Measurements from ENCODE around the gene RBM4. TPM values are rescaled to one million over a fixed set of nuclear protein-coding genes. Genes with fewer than 3 reads are reported as not detected.

The RBM4 gene
- total and polyA plus RNA-seq, 2 donors (not counting 1 experiment from before 2014, with no cell fraction given), result 125 to 199 TPM

DNA sequence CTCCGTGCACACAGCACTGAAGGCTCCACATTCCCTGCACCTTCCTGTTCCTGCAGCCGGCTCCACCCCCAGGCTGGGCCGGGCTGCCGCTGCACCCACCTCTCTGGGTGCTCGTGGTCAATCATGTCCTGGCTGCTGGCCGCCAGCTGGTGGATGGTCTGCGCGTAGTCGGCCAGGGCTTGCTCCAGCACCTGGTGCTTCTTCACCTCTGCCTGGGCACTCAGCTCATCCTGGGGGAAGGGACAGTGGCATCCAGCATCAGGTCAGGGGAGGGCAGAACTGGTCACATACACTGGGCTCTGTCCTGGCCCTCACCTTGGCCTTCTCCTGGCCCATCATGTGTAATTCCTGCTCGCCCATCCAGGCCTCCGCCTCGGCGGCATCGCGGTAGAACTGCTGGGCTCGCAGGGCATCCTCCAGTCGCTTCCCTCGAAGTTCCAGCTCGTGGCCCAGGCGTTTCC is 54.4 kb downstream of the RBM4 start:
- Histone ChIP-seq H3K4me3 (ENCODE audit: control extremely low read depth in 1 of 5, extremely low read depth in 1 of 5, insufficient read depth in 1 of 5, low read depth in 2 of 5, low read length in 4 of 5) (no peak overlapping the region), H3K36me3 (replicated peaks in 1 of 2; ENCODE audit: control extremely low read depth in 1 of 2, control insufficient read depth in 1 of 2, extremely low read depth in 1 of 2, insufficient read depth in 2 of 2, low read length in 1 of 2) (no peaks in the 10 kb centered on the region), H3K4me1 (ENCODE audit: control insufficient read depth in 2 of 2, insufficient read depth in 2 of 2, low read length in 2 of 2) (peaks cover 3 to 5% of the 10 kb centered on the region in 2 donors), H3K9ac (ENCODE audit: low read length) (no peak overlapping the region), H3K27ac (ENCODE audit: low read length in 2 of 2) (no peak overlapping the region), H3K9me3 (ENCODE audit: control extremely low read depth in 1 of 3, control insufficient read depth in 2 of 3, insufficient read depth in 1 of 3, low read length in 2 of 3) (no peaks in the 10 kb centered on the region), H3K4me2 (replicated peaks; ENCODE audit: low read depth, low read length, poor library complexity, severe bottlenecking) (no peak overlapping the region), H3K27me3 (replicated peaks in 1 of 4; ENCODE audit: control extremely low read depth in 1 of 4, control insufficient read depth in 3 of 4, insufficient read depth in 4 of 4, low read length in 3 of 4) (no peaks in the 10 kb centered on the region), H4K20me1 (ENCODE audit: control insufficient read depth, insufficient read depth, low read length, poor library complexity, severe bottlenecking) (no peaks in the 10 kb centered on the region), H2AFZ (ENCODE audit: insufficient read depth, low read depth, low read length, poor library complexity, severe bottlenecking) (no peak overlapping the region), H3K79me2 (ENCODE audit: control insufficient read depth, insufficient read depth, low read length) (no peaks in the 10 kb centered on the region)
- Mint-ChIP-seq H3K27ac (no peak overlapping the region), H3K4me3 (no peak overlapping the region), H3K4me1 (peaks cover 4% of the 10 kb centered on the region), H3K9me3 (ENCODE audit: insufficient read depth) (no peaks in the 10 kb centered on the region), H3K27me3 (no peaks in the 10 kb centered on the region)
- intact Hi-C loops (cut with micrococcal nuclease), result no loop called here
- TF ChIP-seq EZH2 (IDR thresholded peaks at IDR 0.05; ENCODE audit: borderline replicate concordance, insufficient read depth, low read depth, low read length, poor library complexity, severe bottlenecking), result no peak
- TF ChIP-seq, protein P1, sequence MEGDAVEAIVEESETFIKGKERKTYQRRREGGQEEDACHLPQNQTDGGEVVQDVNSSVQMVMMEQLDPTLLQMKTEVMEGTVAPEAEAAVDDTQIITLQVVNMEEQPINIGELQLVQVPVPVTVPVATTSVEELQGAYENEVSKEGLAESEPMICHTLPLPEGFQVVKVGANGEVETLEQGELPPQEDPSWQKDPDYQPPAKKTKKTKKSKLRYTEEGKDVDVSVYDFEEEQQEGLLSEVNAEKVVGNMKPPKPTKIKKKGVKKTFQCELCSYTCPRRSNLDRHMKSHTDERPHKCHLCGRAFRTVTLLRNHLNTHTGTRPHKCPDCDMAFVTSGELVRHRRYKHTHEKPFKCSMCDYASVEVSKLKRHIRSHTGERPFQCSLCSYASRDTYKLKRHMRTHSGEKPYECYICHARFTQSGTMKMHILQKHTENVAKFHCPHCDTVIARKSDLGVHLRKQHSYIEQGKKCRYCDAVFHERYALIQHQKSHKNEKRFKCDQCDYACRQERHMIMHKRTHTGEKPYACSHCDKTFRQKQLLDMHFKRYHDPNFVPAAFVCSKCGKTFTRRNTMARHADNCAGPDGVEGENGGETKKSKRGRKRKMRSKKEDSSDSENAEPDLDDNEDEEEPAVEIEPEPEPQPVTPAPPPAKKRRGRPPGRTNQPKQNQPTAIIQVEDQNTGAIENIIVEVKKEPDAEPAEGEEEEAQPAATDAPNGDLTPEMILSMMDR (IDR thresholded peaks at IDR 0.05), result no peak
- DNase-seq, result no peak
- no peak for ATAC-seq (ENCODE audit: low read depth)
- WGBS (ENCODE audit: insufficient coverage), result 89% methylated on average over 20 of the region's 20 CpGs
- POLR2A ChIA-PET, result interaction anchor here (2.4 kb wide), 1 partner anchor 141 kb away, joined by 6 read pairs; no protein-coding TSS in a partner anchor
- CTCF ChIA-PET, result interaction anchor here (0.6 to 10.4 kb wide), 3 partner anchors 140 to 885 kb away, joined by 3 to 182 read pairs (median 4); no protein-coding TSS in a partner anchor

DNA sequence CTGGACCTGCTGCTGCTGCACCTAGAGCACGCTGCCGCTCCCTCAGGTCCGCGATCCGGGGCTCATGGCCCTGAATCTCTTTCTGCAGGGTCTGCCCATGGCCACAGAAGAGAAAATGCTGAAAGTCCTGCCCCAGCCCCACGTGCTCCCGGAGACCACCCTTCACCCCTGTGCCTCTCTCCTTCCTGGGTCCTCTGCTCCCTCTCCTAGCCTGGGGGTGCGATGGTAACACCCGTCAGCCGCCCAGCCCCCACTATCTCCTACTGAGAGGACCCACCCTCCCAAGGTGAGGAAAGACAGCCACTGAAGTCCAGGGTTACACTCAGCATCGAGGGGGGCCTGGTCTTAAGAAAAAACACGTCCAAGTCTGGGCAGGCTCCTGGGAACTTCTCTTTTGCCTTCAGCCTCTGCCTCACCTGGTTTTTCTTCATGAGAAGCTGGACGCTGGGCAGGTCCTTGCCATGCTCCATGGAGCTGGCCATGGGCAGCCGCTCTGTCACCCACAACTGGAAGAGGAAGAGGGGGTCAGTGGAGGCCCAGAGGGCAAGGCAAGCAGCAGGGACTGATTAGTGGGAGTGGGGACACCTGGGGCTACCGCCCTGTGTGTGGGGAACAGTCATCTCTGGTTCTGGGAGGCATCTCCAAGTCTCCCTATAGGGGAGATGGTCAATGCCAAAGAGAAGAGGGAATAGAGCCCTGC is 55.0 kb downstream of the RBM4 start:
- no peaks in the 10 kb centered on the region for H3K36me3 ChIP-seq (replicated peaks in 1 of 2; ENCODE audit: control extremely low read depth in 1 of 2, control insufficient read depth in 1 of 2, extremely low read depth in 1 of 2, insufficient read depth in 2 of 2, low read length in 1 of 2)
- TF ChIP-seq, protein P1 (IDR thresholded peaks at IDR 0.05), result no peak
- TF ChIP-seq EZH2 (IDR thresholded peaks at IDR 0.05; ENCODE audit: borderline replicate concordance, insufficient read depth, low read depth, low read length, poor library complexity, severe bottlenecking), result no peak
- H3K9ac ChIP-seq (ENCODE audit: low read length), result no peak overlapping the region
- H3K4me1 ChIP-seq (ENCODE audit: control insufficient read depth in 2 of 2, insufficient read depth in 2 of 2, low read length in 2 of 2), result peaks cover 3 to 5% of the 10 kb centered on the region in 2 donors
- no peaks in the 10 kb centered on the region for H3K9me3 Mint-ChIP-seq (ENCODE audit: insufficient read depth)
- ChIA-PET CTCF (interaction anchor here (0.7 to 10.4 kb wide), 7 partner anchors 14 to 287 kb away, joined by 3 to 182 read pairs (median 3); no protein-coding TSS in a partner anchor), POLR2A (interaction anchor here (2.4 kb wide), 1 partner anchor 140 kb away, joined by 6 read pairs; no protein-coding TSS in a partner anchor)
- ATAC-seq (ENCODE audit: low read depth) (no peak), DNase-seq (peak; percentile 17)
- peaks cover 4% of the 10 kb centered on the region for H3K4me1 Mint-ChIP-seq
- no peaks in the 10 kb centered on the region for H3K79me2 ChIP-seq (ENCODE audit: control insufficient read depth, insufficient read depth, low read length)
- H3K4me2 ChIP-seq (replicated peaks; ENCODE audit: low read depth, low read length, poor library complexity, severe bottlenecking), result no peak overlapping the region
- no peak overlapping the region for H3K4me3 Mint-ChIP-seq
- no peaks in the 10 kb centered on the region for H3K27me3 ChIP-seq (replicated peaks in 1 of 4; ENCODE audit: control extremely low read depth in 1 of 4, control insufficient read depth in 3 of 4, insufficient read depth in 4 of 4, low read length in 3 of 4)
- no peaks in the 10 kb centered on the region for H4K20me1 ChIP-seq (ENCODE audit: control insufficient read depth, insufficient read depth, low read length, poor library complexity, severe bottlenecking)
- H2AFZ ChIP-seq (ENCODE audit: insufficient read depth, low read depth, low read length, poor library complexity, severe bottlenecking), result no peak overlapping the region
- no peak overlapping the region for H3K27ac Mint-ChIP-seq
- no peaks in the 10 kb centered on the region for H3K27me3 Mint-ChIP-seq
- intact Hi-C loops (cut with micrococcal nuclease), result loop anchor here (1.0 kb wide), 2 partner anchors 175 to 283 kb away; no protein-coding TSS in a partner anchor
- H3K9me3 ChIP-seq (ENCODE audit: control extremely low read depth in 1 of 3, control insufficient read depth in 2 of 3, insufficient read depth in 1 of 3, low read length in 2 of 3), result no peaks in the 10 kb centered on the region
- no peak overlapping the region for H3K4me3 ChIP-seq (ENCODE audit: control extremely low read depth in 1 of 5, extremely low read depth in 1 of 5, insufficient read depth in 1 of 5, low read depth in 2 of 5, low read length in 4 of 5)
- WGBS (ENCODE audit: insufficient coverage), result 94% methylated on average over 15 of the region's 15 CpGs
- H3K27ac ChIP-seq (ENCODE audit: low read length in 2 of 2), result no peak overlapping the region
